ENCODE results near the gene KRT72.
"Not testable (repeated sequence)": the region's sequence is repeated elsewhere in the genome, so short reads cannot be mapped to it uniquely, and the experiment has no call there.

The KRT72 gene

GRCh38 chr12:52606581-52607218, 5.4 kb upstream of the KRT72 start:
- no peak for DNase-seq (ENCODE audit: low spot score)

GRCh38 chr12:52606096-52606495, 4.8 kb upstream of the KRT72 start:
- no peak for DNase-seq (ENCODE audit: low spot score)

- DNase-seq (ENCODE audit: low spot score): peak; percentile 15
Measured at GRCh38 chr12:52605542-52605941, 4.3 kb upstream of the KRT72 start.

GRCh38 chr12:52604859-52605258, 3.6 kb upstream of the KRT72 start:
- DNase-seq (ENCODE audit: low spot score): peak; percentile 48

- DNase-seq (ENCODE audit: low spot score): no peak
Measured at GRCh38 chr12:52603314-52603713, 2.1 kb upstream of the KRT72 start.

- DNase-seq (ENCODE audit: low spot score): peak; percentile 48
Measured at GRCh38 chr12:52602552-52602951, 1.3 kb upstream of the KRT72 start.

GRCh38 chr12:52601671-52602070, 408 bp upstream of the KRT72 start:
- DNase-seq (ENCODE audit: low spot score): peak; percentile 28

- no peak for DNase-seq (ENCODE audit: low spot score)
Measured at GRCh38 chr12:52600475-52600874, 788 bp downstream of the KRT72 start.

GRCh38 chr12:52600071-52600470, 1.2 kb downstream of the KRT72 start:
- DNase-seq (ENCODE audit: low spot score): peak; percentile 40

- peak; percentile 18 for DNase-seq (ENCODE audit: low spot score)
Measured at GRCh38 chr12:52598966-52599365, 2.3 kb downstream of the KRT72 start.

GRCh38 chr12:52594237-52594636, 7.0 kb downstream of the KRT72 start:
- DNase-seq (ENCODE audit: low spot score): not testable (repeated sequence)

- no peak for DNase-seq (ENCODE audit: low spot score)
Measured at GRCh38 chr12:52591521-52591920, 9.7 kb downstream of the KRT72 start.

GRCh38 chr12:52590021-52590420, 11.2 kb downstream of the KRT72 start:
- peak; percentile 45 for DNase-seq (ENCODE audit: low spot score)

GRCh38 chr12:52587563-52587962, 13.7 kb downstream of the KRT72 start:
- peak; percentile 36 for DNase-seq (ENCODE audit: low spot score)

GRCh38 chr12:52585946-52586345, 15.3 kb downstream of the KRT72 start:
- DNase-seq (ENCODE audit: low spot score): peak; percentile 65

GRCh38 chr12:52585066-52585465, 16.2 kb downstream of the KRT72 start:
- DNase-seq (ENCODE audit: low spot score): no peak

GRCh38 chr12:52584156-52584682, 17.0 kb downstream of the KRT72 start:
- peak; percentile 22 for DNase-seq (ENCODE audit: low spot score)

GRCh38 chr12:52582971-52583456, 18.2 kb downstream of the KRT72 start:
- peak; percentile 63 for DNase-seq (ENCODE audit: low spot score)

GRCh38 chr12:52582486-52582885, 18.8 kb downstream of the KRT72 start:
- no peak for DNase-seq (ENCODE audit: low spot score)

- peak; percentile 34 for DNase-seq (ENCODE audit: low spot score)
Measured at GRCh38 chr12:52581481-52581880, 19.8 kb downstream of the KRT72 start.

- DNase-seq (ENCODE audit: low spot score): peak; percentile 33
Measured at GRCh38 chr12:52581066-52581465, 20.2 kb downstream of the KRT72 start.

GRCh38 chr12:52580496-52580895, 20.8 kb downstream of the KRT72 start:
- DNase-seq (ENCODE audit: low spot score): peak; percentile 17

GRCh38 chr12:52579468-52580465, 21.5 kb downstream of the KRT72 start:
- peak; percentile 2 for DNase-seq (ENCODE audit: low spot score)
